NCI-H128 (cell line): ENCODE results near the gene JAG2.

Experiments
- DNase-seq: peaks from one replicate; lab custom pipeline; 2025; ENCODE audit not compliant: unreplicated experiment; lab: John Stamatoyannopoulos, UW

Gene JAG2

GRCh38 chr14:105141486-105142281, 26.9 kb downstream of the JAG2 start:
- DNase-seq: no peak

- no peak for DNase-seq
These were observed 27.6 kb downstream of the JAG2 start for GRCh38 chr14:105141026-105141425.

- no peak for DNase-seq
These were observed 28.0 kb downstream of the JAG2 start for GRCh38 chr14:105140581-105140980.

- no peak for DNase-seq
These were observed 28.7 kb downstream of the JAG2 start for GRCh38 chr14:105139831-105140239.

- DNase-seq: no peak
These were observed 29.3 kb downstream of the JAG2 start for GRCh38 chr14:105139212-105139825.

- DNase-seq: no peak
These were observed 29.9 kb downstream of the JAG2 start for GRCh38 chr14:105138551-105139111.

GRCh38 chr14:105138021-105138541, 30.5 kb downstream of the JAG2 start:
- DNase-seq: no peak

- no peak for DNase-seq
These were observed 31.0 kb downstream of the JAG2 start for GRCh38 chr14:105137481-105138020.

- DNase-seq: no peak
These were observed 31.9 kb downstream of the JAG2 start for GRCh38 chr14:105136401-105137322.

- DNase-seq: no peak
These were observed 32.7 kb downstream of the JAG2 start for GRCh38 chr14:105135700-105136395.

GRCh38 chr14:105132921-105133654, 35.5 kb downstream of the JAG2 start:
- no peak for DNase-seq

GRCh38 chr14:105131241-105131640, 37.3 kb downstream of the JAG2 start:
- no peak for DNase-seq

GRCh38 chr14:105128059-105128458, 40.5 kb downstream of the JAG2 start:
- no peak for DNase-seq

GRCh38 chr14:105126981-105127329, 41.6 kb downstream of the JAG2 start:
- no peak for DNase-seq

- no peak for DNase-seq
These were observed 42.2 kb downstream of the JAG2 start for GRCh38 chr14:105126126-105126980.

GRCh38 chr14:105124823-105125222, 43.8 kb downstream of the JAG2 start:
- DNase-seq: no peak

GRCh38 chr14:105123981-105124765, 44.4 kb downstream of the JAG2 start:
- DNase-seq: no peak
